GM18508 (cell line): Measurements from ENCODE around the gene OR4A47.
"Not testable (repeated sequence)": the region's sequence is repeated elsewhere in the genome, so short reads cannot be mapped to it uniquely, and the experiment has no call there.

Source experiments
- ATAC-seq: cut with Tn5 transposase; IDR thresholded peaks from one replicate; pipeline ENCODE4 v1.9.1; 2021; ENCODE audit warnings: moderate number of reproducible peaks; ENCODE audit not compliant: insufficient read depth, unreplicated experiment

The OR4A47 gene, protein sequence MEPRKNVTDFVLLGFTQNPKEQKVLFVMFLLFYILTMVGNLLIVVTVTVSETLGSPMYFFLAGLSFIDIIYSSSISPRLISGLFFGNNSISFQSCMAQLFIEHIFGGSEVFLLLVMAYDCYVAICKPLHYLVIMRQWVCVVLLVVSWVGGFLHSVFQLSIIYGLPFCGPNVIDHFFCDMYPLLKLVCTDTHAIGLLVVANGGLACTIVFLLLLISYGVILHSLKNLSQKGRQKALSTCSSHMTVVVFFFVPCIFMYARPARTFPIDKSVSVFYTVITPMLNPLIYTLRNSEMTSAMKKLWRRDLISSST

DNA sequence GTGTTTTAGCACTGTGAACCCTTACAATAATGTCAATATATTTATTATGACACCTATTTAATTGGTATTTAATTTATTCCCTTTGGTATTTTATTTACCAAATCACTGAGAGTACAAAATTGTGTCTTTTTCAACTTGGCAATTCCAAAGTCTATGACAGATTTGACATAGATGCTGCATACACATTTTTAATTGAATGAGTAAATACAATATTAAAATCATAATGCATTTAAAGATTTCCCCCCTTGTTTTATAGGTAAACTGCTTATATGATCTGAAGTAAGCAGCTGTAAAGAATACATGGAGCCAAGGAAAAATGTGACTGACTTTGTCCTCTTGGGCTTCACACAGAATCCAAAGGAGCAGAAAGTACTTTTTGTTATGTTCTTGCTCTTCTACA is at the start of gene OR4A47:
TSS of gene OR4A47 (plus strand) at position 301 of the 400 bp plus-strand sequence. CDS start at position 301, 0 bp downstream.
- ATAC-seq: not testable (repeated sequence)

DNA sequence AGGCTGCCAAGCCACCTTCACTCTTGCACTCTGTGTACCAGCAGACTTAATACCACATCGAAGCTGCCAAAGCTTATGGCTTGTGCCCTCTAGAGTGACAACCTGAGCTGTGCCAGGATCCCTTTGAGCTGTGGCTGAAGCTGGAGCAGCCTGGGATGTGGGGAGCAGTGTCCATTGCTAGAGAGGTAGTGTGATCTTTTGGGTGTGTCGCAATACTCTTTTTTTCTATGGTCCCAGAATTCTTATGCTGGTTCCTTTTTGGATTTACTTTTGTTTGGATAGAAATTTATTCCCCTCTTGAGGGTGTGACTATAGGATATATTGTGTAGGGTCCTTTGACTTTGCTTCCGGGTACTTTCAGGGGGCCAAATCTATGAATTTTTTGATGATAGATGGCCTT is 32.7 kb upstream of the OR4A47 start:
- not testable (repeated sequence) for ATAC-seq

DNA sequence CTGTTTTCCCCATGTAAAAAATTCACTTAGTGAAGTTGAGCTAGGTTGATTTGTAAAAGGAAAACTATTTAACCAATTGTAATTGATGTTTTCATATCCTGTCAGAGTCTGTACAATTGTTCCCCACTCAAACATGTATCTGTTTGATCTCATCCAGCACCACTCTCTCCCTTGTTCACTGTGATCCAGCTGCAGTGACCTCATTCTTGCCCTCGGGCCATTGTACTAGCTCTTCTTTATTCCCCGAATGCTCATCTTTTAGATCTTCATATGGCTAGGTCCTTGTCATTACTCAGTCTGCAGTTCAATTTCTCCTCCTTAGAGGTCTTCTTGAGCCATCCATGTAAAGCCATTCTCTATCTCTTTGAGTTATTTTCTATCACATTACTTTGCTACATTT is 14.6 kb upstream of the OR4A47 start:
- ATAC-seq: not testable (repeated sequence)

DNA sequence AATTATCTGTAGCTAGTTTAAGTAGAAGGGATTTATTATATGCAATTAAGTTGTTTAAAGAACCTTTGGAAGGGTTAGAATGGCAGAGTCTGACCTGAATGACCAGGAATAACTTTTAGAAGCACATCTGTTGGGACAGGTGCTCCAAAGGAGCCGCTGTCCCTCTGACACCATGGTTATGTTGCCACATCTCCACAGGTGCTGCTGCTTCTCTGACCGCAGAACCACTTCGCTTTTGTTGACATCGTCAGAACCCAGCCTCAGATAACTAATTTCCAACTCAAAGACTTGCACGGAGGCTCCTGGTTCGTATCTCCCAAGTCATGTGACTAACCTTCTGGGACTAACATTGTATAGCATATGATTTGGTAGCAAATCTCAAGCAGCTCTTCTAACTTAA is 13.9 kb upstream of the OR4A47 start:
- ATAC-seq: not testable (repeated sequence)

DNA sequence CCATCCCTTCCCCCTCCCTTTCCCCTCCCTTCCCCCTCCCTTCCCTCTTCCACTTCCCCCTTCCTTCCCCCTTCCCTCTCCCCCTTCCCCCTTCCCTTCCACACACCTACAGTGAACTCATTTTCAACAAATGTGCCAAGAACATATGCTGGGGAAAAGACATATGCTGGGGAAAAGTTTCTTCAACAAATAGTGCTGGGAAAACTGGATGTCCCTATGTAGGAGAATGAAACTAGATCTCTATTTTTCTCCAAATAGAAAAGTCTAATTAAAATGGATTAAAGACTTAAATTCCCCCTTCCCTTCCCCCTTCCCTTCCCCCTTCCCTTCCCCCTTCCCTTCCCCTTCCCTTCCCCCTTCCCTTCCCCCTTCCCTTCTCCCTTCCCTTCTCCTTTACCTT is 17.6 kb downstream of the OR4A47 start:
- ATAC-seq: not testable (repeated sequence)

DNA sequence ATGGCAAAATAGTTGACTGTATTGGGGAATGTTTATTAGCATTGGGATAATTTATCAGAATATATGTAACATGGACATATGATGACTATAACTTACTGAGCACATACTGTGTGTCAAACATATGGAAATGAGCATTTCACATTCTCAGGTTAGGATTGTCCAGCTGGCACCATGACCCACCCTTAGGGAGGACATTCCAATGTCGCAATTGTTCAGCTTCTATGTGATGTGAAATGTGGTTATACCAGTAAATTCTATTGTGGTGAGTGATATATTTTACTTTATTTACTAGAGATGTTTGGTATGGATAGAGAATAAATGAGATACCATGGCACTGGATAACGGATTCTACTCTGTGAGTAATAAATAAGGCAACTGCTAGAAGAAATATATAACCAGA is 50.4 kb downstream of the OR4A47 start:
- no peak for ATAC-seq
